Endothelial cell (in vitro differentiated cells): ENCODE measurements around the gene HPN. TPM values are rescaled to one million over a fixed set of nuclear protein-coding genes. Genes with fewer than 3 reads are reported as not detected.
A peak's percentile ranks its signal among the peaks of the same experiment; 100 is the strongest.

Experiments
- DNase-seq: peaks from one replicate; pipeline ENCODE4 v3.0.0; 2021; ENCODE audit warnings: low spot score
- H3K27ac Mint-ChIP-seq: one replicate; pipeline ENCODE4 v1.8.0; 2021; ENCODE audit warnings: mixed read lengths, inconsistent platforms; ENCODE audit not compliant: unreplicated experiment
- H3K27me3 Mint-ChIP-seq: one replicate; pipeline ENCODE4 v1.8.0; 2021; ENCODE audit warnings: mild to moderate bottlenecking, moderate library complexity, mixed read lengths, inconsistent platforms; ENCODE audit not compliant: unreplicated experiment
- H3K36me3 Mint-ChIP-seq: one replicate; pipeline ENCODE4 v1.8.0; 2021; ENCODE audit warnings: mild to moderate bottlenecking, low read depth, mixed read lengths, inconsistent platforms; ENCODE audit not compliant: unreplicated experiment
- H3K4me1 Mint-ChIP-seq: one replicate; pipeline ENCODE4 v1.8.0; 2021; ENCODE audit warnings: mild to moderate bottlenecking, mixed read lengths, inconsistent platforms; ENCODE audit not compliant: unreplicated experiment
- H3K4me3 Mint-ChIP-seq: one replicate; pipeline ENCODE4 v1.8.0; 2021; ENCODE audit warnings: mild to moderate bottlenecking, mixed read lengths, inconsistent platforms; ENCODE audit not compliant: unreplicated experiment
- H3K9me3 Mint-ChIP-seq: one replicate; pipeline ENCODE4 v1.8.0; 2021; ENCODE audit warnings: mixed read lengths, inconsistent platforms; ENCODE audit not compliant: unreplicated experiment
- CTCF ChIP-seq: fragments of 200-600 bp; sonication (generic); IDR thresholded peaks from one replicate; pipeline ENCODE4 v1.5.0; 2021; ENCODE audit warnings: antibody characterized with exemption; ENCODE audit not compliant: unreplicated experiment
- total RNA-seq: library from RNA; stranded (reverse); fragmentation: NEBNext Ultra II Directional; extraction: Animal tissue kit (Norgen Biotek cat#: 25700); gene quantifications from one replicate; pipeline ENCODE4 v1.2.1, GENCODE V29; 2021; ENCODE audit not compliant: unreplicated experiment

Gene HPN
- total RNA-seq, 1 donor from 2014 or later, result 1.3 TPM

GRCh38 chr19:35033067-35034004, 8.2 kb upstream of the HPN start:
- DNase-seq, result no peak
- no peak for TF ChIP-seq CTCF
- peaks cover 6% of the 10 kb centered on the region for H3K4me1 Mint-ChIP-seq
- peaks cover 28% of the 10 kb centered on the region for H3K27me3 Mint-ChIP-seq
- H3K4me3 Mint-ChIP-seq, result no peak overlapping the region
- H3K36me3 Mint-ChIP-seq, result peaks cover 13% of the 10 kb centered on the region
- peak overlapping the region; percentile 54 for H3K27ac Mint-ChIP-seq
- no peaks in the 10 kb centered on the region for H3K9me3 Mint-ChIP-seq

- Mint-ChIP-seq H3K27me3 (peaks cover 28% of the 10 kb centered on the region), H3K36me3 (peaks cover 13% of the 10 kb centered on the region), H3K27ac (no peak overlapping the region), H3K4me3 (no peak overlapping the region), H3K4me1 (peaks cover 6% of the 10 kb centered on the region), H3K9me3 (no peaks in the 10 kb centered on the region)
- DNase-seq, result no peak
- TF ChIP-seq CTCF, result no peak
Measured at GRCh38 chr19:35034005-35034502, 7.5 kb upstream of the HPN start.

DNA sequence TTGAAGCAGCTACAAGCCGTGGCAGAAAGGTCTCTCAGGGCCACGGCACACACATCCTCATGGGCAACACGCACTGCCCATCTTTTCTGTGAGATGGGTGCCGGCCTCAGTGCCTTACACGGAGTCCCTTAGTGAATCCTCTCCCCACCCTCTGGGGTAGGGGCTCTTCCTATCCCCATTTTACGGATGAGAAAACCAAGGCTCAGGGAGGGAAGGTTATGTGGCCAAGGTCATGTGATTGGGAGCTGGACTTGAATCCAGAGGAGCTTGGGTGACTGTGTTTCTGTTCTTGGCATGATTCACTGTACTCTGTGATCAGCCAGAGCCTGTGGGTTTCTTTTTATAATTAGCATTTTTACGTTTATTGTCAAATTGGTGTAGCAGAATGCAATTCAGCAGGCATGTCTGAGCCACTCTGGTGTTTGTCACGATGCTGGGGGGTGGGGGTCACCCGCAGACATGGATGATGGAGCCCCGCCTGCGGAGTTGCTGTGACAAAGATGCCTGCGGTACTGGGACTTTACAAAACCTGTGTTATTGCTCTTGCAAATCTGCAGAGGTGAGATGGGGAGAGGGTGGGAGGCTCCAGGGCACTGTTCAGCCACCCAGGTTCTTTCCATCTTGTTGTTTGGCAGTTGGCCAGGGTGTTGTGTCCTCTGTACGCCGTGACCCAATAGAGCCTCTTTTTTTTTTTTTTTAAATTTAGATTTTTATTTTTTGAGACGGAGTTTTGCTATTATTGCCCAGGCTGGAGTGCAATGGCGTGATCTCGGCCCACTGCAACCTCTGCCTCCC, 6.7 kb upstream of the HPN start:
- H3K27ac Mint-ChIP-seq, result no peak overlapping the region
- H3K27me3 Mint-ChIP-seq, result peaks cover 24% of the 10 kb centered on the region
- H3K9me3 Mint-ChIP-seq, result no peaks in the 10 kb centered on the region
- H3K36me3 Mint-ChIP-seq, result peaks cover 13% of the 10 kb centered on the region
- no peak overlapping the region for H3K4me3 Mint-ChIP-seq
- no peak for TF ChIP-seq CTCF
- peaks cover 4% of the 10 kb centered on the region for H3K4me1 Mint-ChIP-seq
- no peak for DNase-seq

GRCh38 chr19:35037716-35038622, 3.6 kb upstream of the HPN start:
- no peak overlapping the region for H3K4me3 Mint-ChIP-seq
- no peak for TF ChIP-seq CTCF
- no peaks in the 10 kb centered on the region for H3K9me3 Mint-ChIP-seq
- peaks cover 5% of the 10 kb centered on the region for H3K36me3 Mint-ChIP-seq
- H3K27ac Mint-ChIP-seq, result no peak overlapping the region
- DNase-seq, result no peak
- H3K4me1 Mint-ChIP-seq, result no peaks in the 10 kb centered on the region
- peaks cover 11% of the 10 kb centered on the region for H3K27me3 Mint-ChIP-seq
